Activated CD4-positive, alpha-beta T cell treated with anti-CD3 and anti-CD28 coated beads, Interleukin-2, amount 10 ng/mL, durations not matched to agents 24 days and 14 days (primary cell): ENCODE data around the gene MGST1. TPM values are rescaled to one million over a fixed set of nuclear protein-coding genes. Genes with fewer than 3 reads are reported as not detected.

ENCODE experiments used
- DNase-seq: peaks from one replicate; pipeline ENCODE4 v3.0.0; 2022
- H3K27ac Mint-ChIP-seq: one replicate; pipeline ENCODE4 v1.8.0; 2022; ENCODE audit warnings: mild to moderate bottlenecking, mixed read lengths
- H3K27me3 Mint-ChIP-seq: one replicate; pipeline ENCODE4 v1.8.0; 2022; ENCODE audit warnings: mixed read lengths
- H3K36me3 Mint-ChIP-seq: one replicate; pipeline ENCODE4 v1.8.0; 2022; ENCODE audit warnings: low read depth, mild to moderate bottlenecking, mixed read lengths
- H3K4me1 Mint-ChIP-seq: one replicate; pipeline ENCODE4 v1.8.0; 2021; ENCODE audit warnings: mixed read lengths
- H3K4me3 Mint-ChIP-seq: one replicate; pipeline ENCODE4 v1.8.0; 2022; ENCODE audit warnings: mild to moderate bottlenecking, moderate library complexity, mixed read lengths
- H3K9me3 Mint-ChIP-seq: one replicate; pipeline ENCODE4 v1.8.0; 2021; ENCODE audit warnings: mixed read lengths
- intact Hi-C: fragments of 100-400 bp; cut with micrococcal nuclease; formaldehyde crosslinking; loops from one replicate; pipeline ENCODE4 v1.15.1; 2023
- total RNA-seq: library from RNA; stranded (reverse); gene quantifications from 2 replicates; pipeline ENCODE4 v1.2.3, GENCODE V29; 2022

Gene MGST1
- total RNA-seq, 1 donor from 2014 or later = 1.2 TPM

- H3K4me1 Mint-ChIP-seq = no peaks in the 10 kb centered on the region
- no peak overlapping the region for H3K4me3 Mint-ChIP-seq
- H3K27me3 Mint-ChIP-seq = no peaks in the 10 kb centered on the region
- intact Hi-C loops = no loop called here
- no peaks in the 10 kb centered on the region for H3K36me3 Mint-ChIP-seq
- DNase-seq = no peak
- H3K9me3 Mint-ChIP-seq = peaks cover 3% of the 10 kb centered on the region
- no peak overlapping the region for H3K27ac Mint-ChIP-seq
Observed at GRCh38 chr12:16330560-16330959, 16.9 kb upstream of the MGST1 start.

GRCh38 chr12:16331998-16332397, 15.4 kb upstream of the MGST1 start:
- H3K36me3 Mint-ChIP-seq = no peaks in the 10 kb centered on the region
- H3K9me3 Mint-ChIP-seq = no peaks in the 10 kb centered on the region
- intact Hi-C loops = no loop called here
- H3K4me1 Mint-ChIP-seq = no peaks in the 10 kb centered on the region
- no peak for DNase-seq
- H3K27me3 Mint-ChIP-seq = no peaks in the 10 kb centered on the region
- H3K4me3 Mint-ChIP-seq = no peak overlapping the region
- no peak overlapping the region for H3K27ac Mint-ChIP-seq

- no peaks in the 10 kb centered on the region for H3K36me3 Mint-ChIP-seq
- no peaks in the 10 kb centered on the region for H3K27me3 Mint-ChIP-seq
- DNase-seq = no peak
- no peaks in the 10 kb centered on the region for H3K4me1 Mint-ChIP-seq
- H3K27ac Mint-ChIP-seq = no peak overlapping the region
- intact Hi-C loops = no loop called here
- no peak overlapping the region for H3K4me3 Mint-ChIP-seq
- H3K9me3 Mint-ChIP-seq = no peaks in the 10 kb centered on the region
Observed at GRCh38 chr12:16335838-16336237, 11.6 kb upstream of the MGST1 start.

- no peaks in the 10 kb centered on the region for H3K4me1 Mint-ChIP-seq
Observed at GRCh38 chr12:16344269-16344668, 3.2 kb upstream of the MGST1 start.

GRCh38 chr12:16345105-16345504, 2.3 kb upstream of the MGST1 start:
- Mint-ChIP-seq H3K4me1 (no peaks in the 10 kb centered on the region), H3K4me3 (no peak overlapping the region), H3K27me3 (peaks cover 5% of the 10 kb centered on the region), H3K27ac (no peak overlapping the region), H3K36me3 (no peaks in the 10 kb centered on the region), H3K9me3 (no peaks in the 10 kb centered on the region)
- no peak for DNase-seq
- intact Hi-C loops = no loop called here

More at GRCh38 chr12:16344269-16344668, 3.2 kb upstream of the MGST1 start:
- intact Hi-C loops = no loop called here
- no peak overlapping the region for H3K27ac Mint-ChIP-seq
- no peak overlapping the region for H3K4me3 Mint-ChIP-seq
- H3K9me3 Mint-ChIP-seq = no peaks in the 10 kb centered on the region
- no peak for DNase-seq
- no peaks in the 10 kb centered on the region for H3K36me3 Mint-ChIP-seq
- H3K27me3 Mint-ChIP-seq = peaks cover 5% of the 10 kb centered on the region

DNA sequence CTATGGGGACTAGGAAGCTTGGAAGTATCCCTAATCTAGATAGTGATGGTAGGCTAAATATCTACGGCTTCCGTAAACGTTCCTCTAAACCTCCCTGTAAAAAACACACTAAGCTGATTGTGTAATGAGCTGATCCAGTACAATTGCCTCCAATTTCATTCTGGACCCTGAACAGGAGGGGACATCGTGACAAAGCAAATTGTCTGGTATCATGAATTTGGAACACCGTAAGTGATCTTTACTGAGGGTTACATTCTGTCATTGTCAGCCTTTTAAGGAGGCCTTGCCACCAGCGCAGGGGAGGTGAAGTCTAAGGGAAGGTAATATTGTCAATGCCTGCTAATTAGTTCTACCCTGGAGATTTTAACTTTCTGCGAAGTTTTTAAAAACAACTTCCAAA, 487 bp upstream of the MGST1 start:
- Mint-ChIP-seq H3K4me1 (no peaks in the 10 kb centered on the region), H3K36me3 (no peaks in the 10 kb centered on the region), H3K4me3 (no peak overlapping the region), H3K9me3 (no peaks in the 10 kb centered on the region), H3K27ac (no peak overlapping the region), H3K27me3 (peaks cover 5% of the 10 kb centered on the region)
- intact Hi-C loops = no loop called here
- no peak for DNase-seq

GRCh38 chr12:16348435-16349130, 1.1 kb downstream of the MGST1 start:
- Mint-ChIP-seq H3K4me1 (no peaks in the 10 kb centered on the region), H3K9me3 (no peaks in the 10 kb centered on the region), H3K4me3 (no peak overlapping the region), H3K27ac (no peak overlapping the region), H3K27me3 (peaks cover 5% of the 10 kb centered on the region), H3K36me3 (no peaks in the 10 kb centered on the region)
- intact Hi-C loops = no loop called here
- no peak for DNase-seq

GRCh38 chr12:16349131-16349460, 1.7 kb downstream of the MGST1 start:
- Mint-ChIP-seq H3K27ac (no peak overlapping the region), H3K4me3 (no peak overlapping the region), H3K9me3 (no peaks in the 10 kb centered on the region), H3K4me1 (no peaks in the 10 kb centered on the region), H3K36me3 (no peaks in the 10 kb centered on the region), H3K27me3 (peaks cover 5% of the 10 kb centered on the region)
- DNase-seq = no peak
- intact Hi-C loops = no loop called here

DNA sequence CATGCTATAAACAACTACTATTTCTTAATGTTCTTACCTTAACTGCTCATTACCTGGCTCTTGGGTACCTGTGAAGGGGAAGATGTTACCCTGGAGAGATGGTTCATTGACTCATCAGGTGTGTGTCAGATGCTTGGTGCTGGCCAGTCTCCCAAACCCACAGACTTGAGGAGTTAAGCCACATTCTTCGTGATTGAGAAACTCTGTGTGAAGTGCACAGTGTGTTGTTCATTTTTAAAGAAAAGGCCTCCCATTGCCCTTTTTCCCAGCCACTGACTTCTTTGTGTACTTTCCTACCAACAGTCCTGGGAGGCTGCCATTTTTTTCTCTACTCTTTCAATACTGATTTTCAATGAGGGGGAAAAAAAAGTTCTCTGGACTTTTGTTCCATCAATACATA, 3.2 kb downstream of the MGST1 start:
- Mint-ChIP-seq H3K9me3 (no peaks in the 10 kb centered on the region), H3K4me1 (no peaks in the 10 kb centered on the region), H3K4me3 (no peak overlapping the region), H3K36me3 (no peaks in the 10 kb centered on the region), H3K27ac (no peak overlapping the region), H3K27me3 (peaks cover 5% of the 10 kb centered on the region)
- intact Hi-C loops = no loop called here
- no peak for DNase-seq

DNA sequence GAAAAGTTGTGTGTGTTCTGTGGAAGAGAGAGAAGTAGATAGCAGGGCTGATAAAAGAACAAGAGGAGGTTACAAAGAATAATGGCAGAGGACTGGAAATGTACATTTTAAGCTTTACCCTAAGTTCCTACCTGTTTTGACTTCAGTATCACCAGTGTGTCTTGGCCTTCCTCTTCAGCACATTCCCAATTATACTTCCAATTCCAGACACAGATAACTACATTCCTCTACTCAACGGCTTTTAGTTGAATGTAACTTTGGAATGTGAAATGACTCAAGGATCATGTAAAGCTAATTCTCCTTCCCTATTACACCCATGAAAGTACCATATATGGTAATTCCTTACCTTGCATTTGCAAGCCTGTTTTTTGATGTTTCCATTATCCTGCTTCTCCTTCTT, 5.0 kb downstream of the MGST1 start:
- Mint-ChIP-seq H3K9me3 (no peaks in the 10 kb centered on the region), H3K4me3 (no peak overlapping the region), H3K36me3 (no peaks in the 10 kb centered on the region), H3K4me1 (no peaks in the 10 kb centered on the region), H3K27me3 (no peaks in the 10 kb centered on the region), H3K27ac (no peak overlapping the region)
- intact Hi-C loops = no loop called here
- DNase-seq = no peak

- no peaks in the 10 kb centered on the region for H3K4me1 Mint-ChIP-seq
- H3K9me3 Mint-ChIP-seq = no peaks in the 10 kb centered on the region
- H3K36me3 Mint-ChIP-seq = no peaks in the 10 kb centered on the region
- intact Hi-C loops = no loop called here
- H3K27me3 Mint-ChIP-seq = no peaks in the 10 kb centered on the region
- H3K4me3 Mint-ChIP-seq = no peak overlapping the region
- no peak for DNase-seq
- H3K27ac Mint-ChIP-seq = no peak overlapping the region
Observed at GRCh38 chr12:16358878-16359277, 11.4 kb downstream of the MGST1 start.

DNA sequence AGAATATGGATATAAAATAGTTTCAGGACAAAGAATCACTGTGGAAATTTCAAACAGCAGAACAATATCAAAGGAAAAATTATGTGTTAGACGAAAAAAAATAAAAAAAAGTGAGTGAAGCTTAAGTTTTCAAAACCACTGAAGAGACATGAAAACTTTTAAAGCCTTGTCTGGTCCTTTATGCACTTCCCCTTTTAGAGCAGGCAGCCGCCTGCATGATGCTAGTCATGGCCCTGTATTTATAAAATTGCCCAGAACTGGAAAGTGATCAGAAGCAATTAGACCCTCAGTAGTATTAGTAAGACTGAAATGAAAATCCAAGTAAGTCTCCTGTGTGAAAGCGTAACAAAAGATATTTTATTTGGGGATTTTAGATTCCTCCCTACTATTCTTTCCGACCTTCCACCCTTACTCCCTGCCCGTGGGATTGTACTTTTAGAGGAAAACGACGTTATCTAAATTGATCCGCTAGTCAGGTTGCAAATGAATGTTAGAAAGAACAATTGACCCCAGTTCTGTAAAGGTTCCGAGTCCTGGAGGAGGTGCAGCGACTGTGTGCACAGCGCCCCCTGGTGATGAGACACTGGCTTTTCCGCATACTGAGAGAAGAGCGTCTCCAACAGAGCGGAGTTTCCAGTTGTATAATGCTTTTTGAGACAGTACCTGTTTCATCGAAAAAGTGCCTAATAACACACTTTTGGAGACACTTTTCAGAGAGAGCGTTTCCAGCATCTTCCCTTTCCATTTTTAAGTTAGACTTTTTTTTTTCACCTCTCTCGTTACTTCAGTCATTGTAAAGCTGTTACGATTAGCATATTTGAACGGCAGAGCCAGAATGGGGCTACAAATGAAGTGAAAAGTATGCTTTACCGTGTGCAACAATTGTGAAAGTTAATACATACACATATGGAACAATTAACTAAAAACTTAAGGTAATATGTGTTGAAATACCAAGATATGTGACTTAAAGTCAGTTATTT, 12.4 kb downstream of the MGST1 start:
- no peak overlapping the region for H3K27ac Mint-ChIP-seq
- no peaks in the 10 kb centered on the region for H3K9me3 Mint-ChIP-seq
- H3K27me3 Mint-ChIP-seq = no peaks in the 10 kb centered on the region
- DNase-seq = peak; percentile 72
- no peaks in the 10 kb centered on the region for H3K4me1 Mint-ChIP-seq
- no peaks in the 10 kb centered on the region for H3K36me3 Mint-ChIP-seq
- intact Hi-C loops = loop anchor here (5.0 kb wide), 1 partner anchor 768 kb away; no protein-coding TSS in a partner anchor
- no peak overlapping the region for H3K4me3 Mint-ChIP-seq

- Mint-ChIP-seq H3K27ac (no peak overlapping the region), H3K4me1 (no peaks in the 10 kb centered on the region), H3K9me3 (no peaks in the 10 kb centered on the region), H3K27me3 (no peaks in the 10 kb centered on the region), H3K4me3 (no peak overlapping the region), H3K36me3 (no peaks in the 10 kb centered on the region)
- intact Hi-C loops = loop anchor here (5.0 kb wide), 1 partner anchor 769 kb away; no protein-coding TSS in a partner anchor
- DNase-seq = no peak
Observed at GRCh38 chr12:16361142-16361783, 13.8 kb downstream of the MGST1 start.

DNA sequence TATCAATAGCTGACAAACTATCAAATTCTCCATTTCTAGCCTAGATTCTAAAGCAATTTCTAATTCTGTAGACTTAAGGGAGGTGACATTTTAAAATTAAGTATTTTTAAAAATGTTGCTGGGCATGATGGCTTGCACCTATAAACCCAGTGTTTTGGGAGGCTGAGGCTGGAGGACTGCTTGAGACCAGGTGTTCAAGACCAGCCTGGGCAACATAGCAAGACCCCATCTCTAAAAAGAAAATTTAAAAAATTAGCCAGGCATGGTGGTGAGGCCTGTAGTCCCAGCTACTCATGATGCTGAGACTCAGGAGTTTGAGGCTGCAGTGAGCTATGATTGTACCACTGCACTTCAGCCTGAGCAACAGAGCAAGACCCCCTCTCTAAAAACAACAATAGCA, 15.1 kb downstream of the MGST1 start:
- Mint-ChIP-seq H3K4me1 (no peaks in the 10 kb centered on the region), H3K4me3 (no peak overlapping the region), H3K27ac (no peak overlapping the region), H3K27me3 (no peaks in the 10 kb centered on the region), H3K36me3 (no peaks in the 10 kb centered on the region), H3K9me3 (no peaks in the 10 kb centered on the region)
- no peak for DNase-seq
- intact Hi-C loops = loop anchor here (5.0 kb wide), 1 partner anchor 770 kb away; no protein-coding TSS in a partner anchor
